Panc1 (cell line): ENCODE measurements around the gene FGF14. TPM values are rescaled to one million over a fixed set of nuclear protein-coding genes. Genes with fewer than 3 reads are reported as not detected.
"Not testable (repeated sequence)": the region's sequence is repeated elsewhere in the genome, so short reads cannot be mapped to it uniquely, and the experiment has no call there.

Source experiments
- ATAC-seq: fragments of 200-7000 bp; cut with Tn5 transposase; 2 replicates; pipeline ENCODE4 v1.9.1; 2020; ENCODE audit warnings: mild to moderate bottlenecking, moderate library complexity
- BruUV-seq: library from RNA; stranded (reverse); fragments of 400-500 nt; replicated peaks from 2 replicates; lab custom pipeline; 2021; lab: Mats Ljungman, UMichigan
- CTCF ChIA-PET: fragments of 300-600 bp; sonication (Branson Sonifier 250); formaldehyde crosslinking; loops from one replicate; lab custom pipeline; 2022; ENCODE audit warnings: antibody characterized with exemption; lab: Charles Lee
- POLR2A ChIA-PET: fragments of 300-600 bp; sonication (Branson Sonifier 250); formaldehyde crosslinking; loops from one replicate; lab custom pipeline; 2022; ENCODE audit warnings: antibody characterized with exemption; lab: Charles Lee
- DNase-seq: peaks from one replicate; pipeline ENCODE4 v3.0.0-alpha.2; 2010; ENCODE audit warnings: low read depth, low spot score
- H3K27ac ChIP-seq: 2 replicates; pipeline ENCODE4 v1.5.1; 2011; ENCODE audit warnings: mild to moderate bottlenecking, low read length, inconsistent platforms
- H3K27me3 ChIP-seq: fragments of 200-500 bp; sonication (Bioruptor generic); 2 replicates; pipeline ENCODE4 v1.6.0; 2014; ENCODE audit warnings: low read length, inconsistent platforms; ENCODE audit not compliant: control insufficient read depth, insufficient read depth
- H3K36me3 ChIP-seq: fragments of 200-500 bp; sonication (Bioruptor generic); 2 replicates; pipeline ENCODE4 v1.5.1; 2014; ENCODE audit warnings: inconsistent platforms, mild to moderate bottlenecking, low read length, moderate library complexity; ENCODE audit not compliant: control insufficient read depth, insufficient read depth
- H3K4me1 ChIP-seq: 2 replicates; pipeline ENCODE4 v1.5.1; 2011; ENCODE audit warnings: inconsistent platforms, mild to moderate bottlenecking, low read length, moderate library complexity; ENCODE audit not compliant: control insufficient read depth, insufficient read depth
- H3K4me3 ChIP-seq, 2 experiments: 2 replicates each; pipeline ENCODE4 v1.5.1; 2011 to 2012; ENCODE audit warnings: low read depth in 2 of 2, low read length in 2 of 2, mild to moderate bottlenecking in 2 of 2, inconsistent platforms in 1 of 2, moderate library complexity in 1 of 2
- H3K9me3 ChIP-seq: fragments of 200-500 bp; sonication (Bioruptor generic); 2 replicates; pipeline ENCODE4 v1.5.1; 2014; ENCODE audit warnings: low read depth, mild to moderate bottlenecking, inconsistent platforms, low read length, moderate library complexity; ENCODE audit not compliant: control insufficient read depth, insufficient read depth
- POLR2AphosphoS5 ChIP-seq: IDR thresholded peaks from 2 replicates; pipeline ENCODE4 v1.6.1; 2012; ENCODE audit warnings: mild to moderate bottlenecking, low read depth, low read length, moderate library complexity
- SIN3A ChIP-seq: IDR thresholded peaks from 2 replicates; pipeline ENCODE4 v1.6.1; 2012; ENCODE audit warnings: low read depth, mild to moderate bottlenecking, low read length, moderate library complexity, borderline replicate concordance; ENCODE audit not compliant: insufficient read depth
- TCF7L2 ChIP-seq: IDR thresholded peaks from 2 replicates; pipeline ENCODE4 v1.6.1; 2011; ENCODE audit warnings: mild to moderate bottlenecking, low read depth, low read length, inconsistent platforms
- in situ Hi-C: cut with HindIII; loops from 2 replicates; pipeline ENCODE4 v1.10.0; 2016; ENCODE audit warnings: low sequenced_read_pairs, low pct_unique_long_range_greater_than_20kb
- intact Hi-C: fragments of 100-400 bp; cut with micrococcal nuclease; formaldehyde crosslinking; loops from one replicate; pipeline ENCODE4 v1.10.0; 2022; ENCODE audit not compliant: unreplicated experiment
- total RNA-seq: library from RNA; stranded (reverse); gene quantifications from one replicate; pipeline ENCODE4 v1.2.1, GENCODE V29; 2021; ENCODE audit not compliant: unreplicated experiment
- TF ChIP-seq, protein P1 (sequence below): fragments of 450-650 bp; IDR thresholded peaks from 2 replicates; pipeline ENCODE4 v1.5.1; 2017; ENCODE audit warnings: mild to moderate bottlenecking
- TF ChIP-seq, protein P2 (sequence below), 2 experiments: IDR thresholded peaks; 2 replicates each; pipeline ENCODE4 v1.6.1; 2011 to 2012; ENCODE audit warnings: low read depth in 2 of 2, control low read depth in 1 of 2, low read length in 1 of 2, mild to moderate bottlenecking in 1 of 2, moderate library complexity in 1 of 2; ENCODE audit not compliant: insufficient read depth in 1 of 2

FGF14 gene
- total RNA-seq, 1 experiment from 2014 or later, result 0.03 TPM

DNA sequence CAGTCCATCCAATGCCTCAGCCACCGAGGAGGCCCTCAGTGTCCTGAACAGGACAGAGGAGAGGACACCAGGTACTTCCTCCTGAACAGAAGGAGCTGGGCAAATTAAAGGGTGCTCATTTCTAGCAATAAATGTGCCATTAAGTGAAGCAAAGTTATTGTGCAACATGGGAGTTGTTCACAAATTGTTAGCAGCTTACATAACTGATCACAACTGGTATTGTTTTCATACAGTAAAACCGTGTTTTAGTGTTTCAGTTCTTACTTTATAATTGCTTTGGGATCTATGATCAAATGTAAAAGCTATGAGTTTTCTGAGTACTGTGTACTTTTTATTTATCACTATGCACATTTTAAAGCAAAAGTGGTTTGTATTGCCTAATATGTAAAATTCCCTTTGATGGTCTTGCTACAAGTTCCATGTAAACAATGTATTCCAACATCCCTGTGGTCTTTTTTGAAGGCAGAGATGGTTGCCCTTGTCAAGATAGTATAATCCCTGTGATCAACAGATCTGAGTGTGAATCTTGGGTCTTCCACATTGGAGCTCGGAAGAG is 263.1 kb downstream of the FGF14 start:
- no peak overlapping the region for H3K4me3 ChIP-seq
- no TSS peak for BruUV-seq
- H3K27me3 ChIP-seq, result no peaks in the 10 kb centered on the region
- H3K27ac ChIP-seq, result no peak overlapping the region
- ATAC-seq (no peak), DNase-seq (no peak)
- intact Hi-C loops (no loop called here), in situ Hi-C loops (no loop called here)
- POLR2A ChIA-PET, result no interaction called here
- no peaks in the 10 kb centered on the region for H3K4me1 ChIP-seq
- CTCF ChIA-PET, result no interaction called here
- H3K9me3 ChIP-seq, result no peaks in the 10 kb centered on the region
- TF ChIP-seq SIN3A, result no peak
- TF ChIP-seq, protein P1, sequence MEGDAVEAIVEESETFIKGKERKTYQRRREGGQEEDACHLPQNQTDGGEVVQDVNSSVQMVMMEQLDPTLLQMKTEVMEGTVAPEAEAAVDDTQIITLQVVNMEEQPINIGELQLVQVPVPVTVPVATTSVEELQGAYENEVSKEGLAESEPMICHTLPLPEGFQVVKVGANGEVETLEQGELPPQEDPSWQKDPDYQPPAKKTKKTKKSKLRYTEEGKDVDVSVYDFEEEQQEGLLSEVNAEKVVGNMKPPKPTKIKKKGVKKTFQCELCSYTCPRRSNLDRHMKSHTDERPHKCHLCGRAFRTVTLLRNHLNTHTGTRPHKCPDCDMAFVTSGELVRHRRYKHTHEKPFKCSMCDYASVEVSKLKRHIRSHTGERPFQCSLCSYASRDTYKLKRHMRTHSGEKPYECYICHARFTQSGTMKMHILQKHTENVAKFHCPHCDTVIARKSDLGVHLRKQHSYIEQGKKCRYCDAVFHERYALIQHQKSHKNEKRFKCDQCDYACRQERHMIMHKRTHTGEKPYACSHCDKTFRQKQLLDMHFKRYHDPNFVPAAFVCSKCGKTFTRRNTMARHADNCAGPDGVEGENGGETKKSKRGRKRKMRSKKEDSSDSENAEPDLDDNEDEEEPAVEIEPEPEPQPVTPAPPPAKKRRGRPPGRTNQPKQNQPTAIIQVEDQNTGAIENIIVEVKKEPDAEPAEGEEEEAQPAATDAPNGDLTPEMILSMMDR, result no peak
- TF ChIP-seq POLR2AphosphoS5, result no peak
- TF ChIP-seq TCF7L2, result no peak
- TF ChIP-seq, protein P2, sequence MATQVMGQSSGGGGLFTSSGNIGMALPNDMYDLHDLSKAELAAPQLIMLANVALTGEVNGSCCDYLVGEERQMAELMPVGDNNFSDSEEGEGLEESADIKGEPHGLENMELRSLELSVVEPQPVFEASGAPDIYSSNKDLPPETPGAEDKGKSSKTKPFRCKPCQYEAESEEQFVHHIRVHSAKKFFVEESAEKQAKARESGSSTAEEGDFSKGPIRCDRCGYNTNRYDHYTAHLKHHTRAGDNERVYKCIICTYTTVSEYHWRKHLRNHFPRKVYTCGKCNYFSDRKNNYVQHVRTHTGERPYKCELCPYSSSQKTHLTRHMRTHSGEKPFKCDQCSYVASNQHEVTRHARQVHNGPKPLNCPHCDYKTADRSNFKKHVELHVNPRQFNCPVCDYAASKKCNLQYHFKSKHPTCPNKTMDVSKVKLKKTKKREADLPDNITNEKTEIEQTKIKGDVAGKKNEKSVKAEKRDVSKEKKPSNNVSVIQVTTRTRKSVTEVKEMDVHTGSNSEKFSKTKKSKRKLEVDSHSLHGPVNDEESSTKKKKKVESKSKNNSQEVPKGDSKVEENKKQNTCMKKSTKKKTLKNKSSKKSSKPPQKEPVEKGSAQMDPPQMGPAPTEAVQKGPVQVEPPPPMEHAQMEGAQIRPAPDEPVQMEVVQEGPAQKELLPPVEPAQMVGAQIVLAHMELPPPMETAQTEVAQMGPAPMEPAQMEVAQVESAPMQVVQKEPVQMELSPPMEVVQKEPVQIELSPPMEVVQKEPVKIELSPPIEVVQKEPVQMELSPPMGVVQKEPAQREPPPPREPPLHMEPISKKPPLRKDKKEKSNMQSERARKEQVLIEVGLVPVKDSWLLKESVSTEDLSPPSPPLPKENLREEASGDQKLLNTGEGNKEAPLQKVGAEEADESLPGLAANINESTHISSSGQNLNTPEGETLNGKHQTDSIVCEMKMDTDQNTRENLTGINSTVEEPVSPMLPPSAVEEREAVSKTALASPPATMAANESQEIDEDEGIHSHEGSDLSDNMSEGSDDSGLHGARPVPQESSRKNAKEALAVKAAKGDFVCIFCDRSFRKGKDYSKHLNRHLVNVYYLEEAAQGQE (IDR thresholded peaks at IDR 0.05; ENCODE audit: insufficient read depth in 1 of 2, low read depth in 2 of 2, low read length in 1 of 2), result no peak
- no peaks in the 10 kb centered on the region for H3K36me3 ChIP-seq

DNA sequence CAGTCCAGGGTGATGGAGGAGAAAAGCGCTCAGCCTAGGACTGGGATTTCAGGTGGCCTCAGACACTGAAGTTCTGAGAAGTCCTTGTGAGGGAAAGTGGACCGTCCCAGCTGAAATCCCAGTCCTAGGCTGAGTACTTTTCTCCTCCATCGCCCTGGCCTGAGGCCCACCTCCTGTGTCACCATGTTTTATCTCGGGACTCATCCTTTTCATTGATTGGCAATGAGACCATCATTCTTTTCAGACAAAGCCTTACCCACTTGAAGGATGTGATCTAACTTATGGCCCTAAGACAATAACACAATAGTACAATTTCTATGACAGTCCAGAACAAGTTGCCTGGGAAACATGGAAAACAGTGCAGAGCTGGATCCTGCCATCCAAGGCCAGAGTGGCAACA is 263.9 kb downstream of the FGF14 start:
- ATAC-seq, BruUV-seq, H3K27me3 ChIP-seq, in situ Hi-C loops, H3K27ac ChIP-seq, H3K36me3 ChIP-seq, H3K9me3 ChIP-seq, H3K4me3 ChIP-seq, intact Hi-C loops, H3K4me1 ChIP-seq, DNase-seq, CTCF ChIA-PET, POLR2A ChIA-PET: not testable (repeated sequence)

DNA sequence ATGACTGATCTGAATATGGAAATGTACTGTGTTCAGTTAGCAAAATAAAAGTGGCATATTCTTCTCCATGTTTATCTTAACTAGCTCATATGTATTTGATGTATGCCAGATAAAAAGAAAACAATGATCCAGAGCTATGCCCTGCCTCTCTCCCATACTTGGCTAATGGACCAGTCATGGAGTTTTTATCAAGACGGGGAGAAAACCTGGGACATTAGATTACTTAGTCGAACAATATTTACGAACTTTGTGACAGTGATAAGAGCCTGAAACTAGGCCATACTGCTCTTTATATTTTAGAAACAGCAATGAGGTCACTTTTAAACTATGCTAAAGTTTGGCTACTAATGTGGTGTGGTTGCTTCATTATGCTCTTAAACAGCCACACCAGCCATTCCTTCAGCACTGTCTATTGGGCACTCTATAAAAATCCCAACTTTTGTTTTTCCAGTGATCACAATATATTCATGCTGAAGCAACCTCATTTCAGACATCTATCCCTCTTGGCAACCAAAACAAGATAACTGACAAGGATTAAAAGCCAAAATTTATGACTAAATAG is 265.0 kb downstream of the FGF14 start:
- no peak overlapping the region for H3K4me3 ChIP-seq
- in situ Hi-C loops, result no loop called here
- ChIA-PET CTCF (no interaction called here), POLR2A (no interaction called here)
- H3K4me1 ChIP-seq, result no peaks in the 10 kb centered on the region
- no peak for ATAC-seq
- BruUV-seq, result no TSS peak
- no peaks in the 10 kb centered on the region for H3K36me3 ChIP-seq
- intact Hi-C loops, result no loop called here
- H3K27me3 ChIP-seq, result no peaks in the 10 kb centered on the region
- no peak for TF ChIP-seq TCF7L2
- TF ChIP-seq, protein P1, result no peak
- no peaks in the 10 kb centered on the region for H3K9me3 ChIP-seq
- no peak overlapping the region for H3K27ac ChIP-seq
- DNase-seq, result no peak
